Activated T-cell treated with anti-CD3 and anti-CD28 coated beads for 48 hours (primary cell): ENCODE results near the gene SH3RF3.

ENCODE experiments used
- DNase-seq: peaks from one replicate; pipeline ENCODE4 v3.0.0-alpha.2; 2020; ENCODE audit warnings: low read depth

The SH3RF3 gene

GRCh38 chr2:109340381-109340780 lies 211.4 kb downstream of the SH3RF3 start:
- DNase-seq = no peak

GRCh38 chr2:109341355-109342255 lies 212.6 kb downstream of the SH3RF3 start:
- no peak for DNase-seq

GRCh38 chr2:109342256-109342850 lies 213.3 kb downstream of the SH3RF3 start:
- no peak for DNase-seq

GRCh38 chr2:109342930-109343329 lies 213.9 kb downstream of the SH3RF3 start:
- no peak for DNase-seq

GRCh38 chr2:109343460-109343859 lies 214.5 kb downstream of the SH3RF3 start:
- no peak for DNase-seq

GRCh38 chr2:109344270-109344805 lies 215.3 kb downstream of the SH3RF3 start:
- DNase-seq = no peak

- no peak for DNase-seq
Observed at GRCh38 chr2:109345091-109345490, 216.1 kb downstream of the SH3RF3 start.

- DNase-seq = no peak
Observed at GRCh38 chr2:109345653-109346480, 216.9 kb downstream of the SH3RF3 start.

- DNase-seq = no peak
Observed at GRCh38 chr2:109346601-109347228, 217.7 kb downstream of the SH3RF3 start.

GRCh38 chr2:109347626-109348025 lies 218.6 kb downstream of the SH3RF3 start:
- DNase-seq = no peak

GRCh38 chr2:109348190-109348589 lies 219.2 kb downstream of the SH3RF3 start:
- no peak for DNase-seq

- DNase-seq = no peak
Observed at GRCh38 chr2:109348671-109349502, 219.9 kb downstream of the SH3RF3 start.

- no peak for DNase-seq
Observed at GRCh38 chr2:109349503-109350465, 220.8 kb downstream of the SH3RF3 start.

GRCh38 chr2:109350526-109350925 lies 221.5 kb downstream of the SH3RF3 start:
- no peak for DNase-seq

GRCh38 chr2:109351164-109351756 lies 222.3 kb downstream of the SH3RF3 start:
- DNase-seq = no peak

- no peak for DNase-seq
Observed at GRCh38 chr2:109352056-109352897, 223.3 kb downstream of the SH3RF3 start.

- DNase-seq = no peak
Observed at GRCh38 chr2:109352898-109353689, 224.1 kb downstream of the SH3RF3 start.
